ENCODE results near the gene DISC1.

Gene DISC1

GRCh38 chr1:231679109-231679508, 52.5 kb downstream of the DISC1 start:
- no peak for TF ChIP-seq EP300 (IDR thresholded peaks at IDR 0.05; ENCODE audit: borderline replicate concordance)
- no peak for TF ChIP-seq TEAD4 (IDR thresholded peaks at IDR 0.05)
- TF ChIP-seq YY1 (IDR thresholded peaks at IDR 0.05; ENCODE audit: low read depth): no peak
- TF ChIP-seq REST (IDR thresholded peaks at IDR 0.05; ENCODE audit: low read depth): no peak
- no peak for TF ChIP-seq MAX (IDR thresholded peaks at IDR 0.05)
- TF ChIP-seq ZBTB7A (IDR thresholded peaks at IDR 0.05; ENCODE audit: low read depth): no peak
- no peak for TF ChIP-seq TCF12 (IDR thresholded peaks at IDR 0.05; ENCODE audit: low read depth)
- TF ChIP-seq CEBPB (IDR thresholded peaks at IDR 0.05): no peak
- TF ChIP-seq FOXM1 (IDR thresholded peaks at IDR 0.05; ENCODE audit: borderline replicate concordance, low read depth): no peak

- TF ChIP-seq CEBPB (IDR thresholded peaks at IDR 0.05) (no peak), NFIC (IDR thresholded peaks at IDR 0.05) (no peak), CREB1 (IDR thresholded peaks at IDR 0.05; ENCODE audit: low read depth) (no peak), MAX (IDR thresholded peaks at IDR 0.05) (no peak), USF1 (IDR thresholded peaks at IDR 0.05) (no peak), ZBTB7A (IDR thresholded peaks at IDR 0.05; ENCODE audit: low read depth) (no peak), RAD21 (IDR thresholded peaks at IDR 0.05; ENCODE audit: low read depth) (no peak), REST (IDR thresholded peaks at IDR 0.05; ENCODE audit: low read depth) (no peak), YY1 (IDR thresholded peaks at IDR 0.05; ENCODE audit: low read depth) (no peak), EGR1 (IDR thresholded peaks at IDR 0.05) (no peak), TEAD4 (IDR thresholded peaks at IDR 0.05) (no peak), FOXM1 (IDR thresholded peaks at IDR 0.05; ENCODE audit: borderline replicate concordance, low read depth) (no peak), TCF12 (IDR thresholded peaks at IDR 0.05; ENCODE audit: low read depth) (no peak), TAF1 (IDR thresholded peaks at IDR 0.05; ENCODE audit: low read depth) (no peak), EP300 (IDR thresholded peaks at IDR 0.05; ENCODE audit: borderline replicate concordance) (no peak)
These were observed 54.4 kb downstream of the DISC1 start for GRCh38 chr1:231681006-231681405.

GRCh38 chr1:231682779-231683178, 56.2 kb downstream of the DISC1 start:
- TF ChIP-seq NFIC (IDR thresholded peaks at IDR 0.05) (no peak), USF1 (IDR thresholded peaks at IDR 0.05) (no peak), YY1 (IDR thresholded peaks at IDR 0.05; ENCODE audit: low read depth) (no peak), RAD21 (IDR thresholded peaks at IDR 0.05; ENCODE audit: low read depth) (no peak), CREB1 (IDR thresholded peaks at IDR 0.05; ENCODE audit: low read depth) (no peak)

GRCh38 chr1:231683439-231684165, 57.0 kb downstream of the DISC1 start:
- TF ChIP-seq CREB1 (IDR thresholded peaks at IDR 0.05; ENCODE audit: low read depth) (no peak), TAF1 (IDR thresholded peaks at IDR 0.05; ENCODE audit: low read depth) (no peak), USF1 (IDR thresholded peaks at IDR 0.05) (no peak), ZBTB7A (IDR thresholded peaks at IDR 0.05; ENCODE audit: low read depth) (no peak), YY1 (IDR thresholded peaks at IDR 0.05; ENCODE audit: low read depth) (no peak), TCF12 (IDR thresholded peaks at IDR 0.05; ENCODE audit: low read depth) (no peak), EGR1 (IDR thresholded peaks at IDR 0.05) (no peak), FOXM1 (IDR thresholded peaks at IDR 0.05; ENCODE audit: borderline replicate concordance, low read depth) (no peak), RAD21 (IDR thresholded peaks at IDR 0.05; ENCODE audit: low read depth) (no peak), TEAD4 (IDR thresholded peaks at IDR 0.05) (no peak), CEBPB (IDR thresholded peaks at IDR 0.05) (no peak), MAX (IDR thresholded peaks at IDR 0.05) (no peak), EP300 (IDR thresholded peaks at IDR 0.05; ENCODE audit: borderline replicate concordance) (no peak), NFIC (IDR thresholded peaks at IDR 0.05) (no peak), REST (IDR thresholded peaks at IDR 0.05; ENCODE audit: low read depth) (no peak)

Measured in Ishikawa (cell line).